ENCODE data around the gene MCF2L2. TPM values are rescaled to one million over a fixed set of nuclear protein-coding genes. Genes with fewer than 3 reads are reported as not detected.
A peak's percentile ranks its signal among the peaks of the same experiment; 100 is the strongest.

MCF2L2 gene
- total and polyA plus RNA-seq, 9 of the 15 experiments (the other 6 are each of a cell fraction or from before 2014, with no cell fraction given) = 0.56 to 4.2 (median 3.0) TPM

DNA sequence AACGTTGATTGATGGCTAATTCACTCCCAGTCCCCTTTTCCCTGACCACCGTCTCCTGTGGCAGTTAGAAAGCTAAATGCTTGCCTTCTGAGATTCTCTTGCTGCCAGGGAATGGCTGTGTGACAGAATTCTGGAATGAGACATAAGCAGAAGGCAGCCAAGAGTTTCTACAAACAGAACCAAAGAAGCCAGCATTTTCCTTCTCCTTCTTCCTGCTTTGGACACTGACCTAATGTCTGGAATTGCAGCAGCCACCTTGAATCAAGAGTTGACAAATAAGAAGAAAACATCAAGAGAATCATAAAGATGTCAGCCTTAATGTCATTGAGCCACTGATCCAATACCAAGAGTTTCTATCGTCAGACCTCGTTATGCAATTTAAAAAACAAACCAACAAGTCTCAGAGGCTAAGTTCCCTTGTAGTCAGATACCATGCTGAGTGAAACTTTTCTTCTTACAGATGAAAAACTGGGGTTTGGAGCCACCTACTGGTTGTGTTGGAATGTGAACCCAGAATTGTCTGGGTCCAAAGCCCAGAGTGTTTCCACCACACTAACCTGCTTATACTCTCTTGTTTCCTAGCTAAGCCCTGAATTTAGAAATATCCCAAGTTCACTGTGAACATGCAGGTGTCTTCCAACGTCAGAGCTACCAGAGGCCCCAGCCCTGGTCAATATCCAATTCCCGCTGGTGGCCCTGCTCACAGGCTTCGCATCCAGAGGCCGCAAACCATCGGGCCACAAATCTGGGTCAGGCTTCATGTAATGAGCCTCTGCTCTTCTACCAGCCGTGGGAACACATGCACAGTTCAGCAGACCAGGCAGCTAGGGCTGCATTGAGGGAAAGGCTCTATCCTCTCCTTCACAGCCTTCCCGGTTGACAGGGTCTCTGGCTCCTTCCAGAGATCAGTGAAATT is 42.5 kb downstream of the MCF2L2 start:
- H3K9me1 ChIP-seq (ENCODE audit: control insufficient read depth, insufficient read depth, low read length) = no peaks in the 10 kb centered on the region
- no peak overlapping the region for H3K9ac ChIP-seq (ENCODE audit: insufficient read depth in 1 of 2, low read depth in 2 of 2, low read length in 2 of 2)
- H3K27me3 ChIP-seq (ENCODE audit: control insufficient read depth in 2 of 2, insufficient read depth in 2 of 2, low read length in 2 of 2) = no peaks in the 10 kb centered on the region
- no peaks in the 10 kb centered on the region for H3K79me2 ChIP-seq (ENCODE audit: control insufficient read depth, insufficient read depth, low read length)
- FAIRE-seq (peak; percentile 80), DNase-seq (ENCODE audit: extremely low read depth in 1 of 4, low spot score in 3 of 4) (peak; percentile 59 to 79 (median 60)), ATAC-seq (peak; percentile 89)
- intact Hi-C loops (cut with micrococcal nuclease) (loop anchor here (1.0 to 10.0 kb wide), 5 partner anchors 81 to 671 kb away; no protein-coding TSS in a partner anchor), in situ Hi-C loops (cut with MboI) (loop anchor here (5.0 kb wide), 1 partner anchor 204 kb away; no protein-coding TSS in a partner anchor)
- no peaks in the 10 kb centered on the region for H3K9me3 ChIP-seq (replicated peaks; ENCODE audit: control insufficient read depth, insufficient read depth, low read depth, low read length)
- no TSS peak for BruUV-seq (replicated peaks)
- H3K27ac ChIP-seq (ENCODE audit: extremely low read depth, low read depth, low read length) = no peak overlapping the region
- CTCF ChIA-PET (ENCODE audit: low intra/inter-chr PET ratio) = interaction anchor here (0.5 to 6.7 kb wide), 6 partner anchors 175 to 477 kb away, joined by 3 to 48 read pairs (median 5); partner anchors contain the start of gene LAMP3
- H3K4me3 ChIP-seq = no peak overlapping the region
- H2AFZ ChIP-seq (ENCODE audit: low read depth, low read length) = peak overlapping the region; percentile 63
- POLR2A ChIA-PET = interaction anchor here (1.1 kb wide), 1 partner anchor 257 kb away, joined by 6 read pairs; no protein-coding TSS in a partner anchor
- H3K4me1 ChIP-seq (replicated peaks in 1 of 2; ENCODE audit: control insufficient read depth in 2 of 2, insufficient read depth in 2 of 2, low read length in 2 of 2) = peaks cover 0 to 3% of the 10 kb centered on the region in 2 experiments; a peak in 3 of 5 replicates
- H3K36me3 ChIP-seq (ENCODE audit: control insufficient read depth, insufficient read depth, low read length) = no peaks in the 10 kb centered on the region
- 56% methylated on average over 11 of the region's 11 CpGs for WGBS (ENCODE audit: insufficient coverage, low coverage, missing lambda C conversion rate)
- H4K20me1 ChIP-seq (replicated peaks; ENCODE audit: control insufficient read depth, insufficient read depth, low read length) = no peaks in the 10 kb centered on the region
- no peak overlapping the region for H3K4me2 ChIP-seq (ENCODE audit: insufficient read depth, low read length)
- TF ChIP-seq TAL1 (IDR thresholded peaks at IDR 0.05) = no peak
- TF ChIP-seq ZNF586 (CRISPR knock-in tag; conservative IDR thresholded peaks at IDR 0.05) = no peak
- TF ChIP-seq, protein P1, sequence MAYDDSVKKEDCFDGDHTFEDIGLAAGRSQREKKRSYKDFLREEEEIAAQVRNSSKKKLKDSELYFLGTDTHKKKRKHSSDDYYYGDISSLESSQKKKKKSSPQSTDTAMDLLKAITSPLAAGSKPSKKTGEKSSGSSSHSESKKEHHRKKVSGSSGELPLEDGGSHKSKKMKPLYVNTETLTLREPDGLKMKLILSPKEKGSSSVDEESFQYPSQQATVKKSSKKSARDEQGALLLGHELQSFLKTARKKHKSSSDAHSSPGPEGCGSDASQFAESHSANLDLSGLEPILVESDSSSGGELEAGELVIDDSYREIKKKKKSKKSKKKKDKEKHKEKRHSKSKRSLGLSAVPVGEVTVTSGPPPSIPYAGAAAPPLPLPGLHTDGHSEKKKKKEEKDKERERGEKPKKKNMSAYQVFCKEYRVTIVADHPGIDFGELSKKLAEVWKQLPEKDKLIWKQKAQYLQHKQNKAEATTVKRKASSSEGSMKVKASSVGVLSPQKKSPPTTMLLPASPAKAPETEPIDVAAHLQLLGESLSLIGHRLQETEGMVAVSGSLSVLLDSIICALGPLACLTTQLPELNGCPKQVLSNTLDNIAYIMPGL (CRISPR knock-in tag; IDR thresholded peaks at IDR 0.05) = no peak
- TF ChIP-seq NFE2L1 (tag; IDR thresholded peaks at IDR 0.05; ENCODE audit: borderline replicate concordance, low read depth) = no peak
- no peak for TF ChIP-seq KDM4B (IDR thresholded peaks at IDR 0.05; ENCODE audit: borderline replicate concordance in 2 of 2, low read depth in 1 of 2)
- TF ChIP-seq ZNF174 (CRISPR knock-in tag; IDR thresholded peaks at IDR 0.05) = no peak
- no peak for TF ChIP-seq HSF4 (CRISPR knock-in tag; IDR thresholded peaks at IDR 0.05; ENCODE audit: borderline replicate concordance)
- no peak for TF ChIP-seq TCF7L2 (IDR thresholded peaks at IDR 0.05; ENCODE audit: low read depth, low read length)
- no peak for TF ChIP-seq NR1H2 (CRISPR knock-in tag; IDR thresholded peaks at IDR 0.05)
- TF ChIP-seq, protein P2, sequence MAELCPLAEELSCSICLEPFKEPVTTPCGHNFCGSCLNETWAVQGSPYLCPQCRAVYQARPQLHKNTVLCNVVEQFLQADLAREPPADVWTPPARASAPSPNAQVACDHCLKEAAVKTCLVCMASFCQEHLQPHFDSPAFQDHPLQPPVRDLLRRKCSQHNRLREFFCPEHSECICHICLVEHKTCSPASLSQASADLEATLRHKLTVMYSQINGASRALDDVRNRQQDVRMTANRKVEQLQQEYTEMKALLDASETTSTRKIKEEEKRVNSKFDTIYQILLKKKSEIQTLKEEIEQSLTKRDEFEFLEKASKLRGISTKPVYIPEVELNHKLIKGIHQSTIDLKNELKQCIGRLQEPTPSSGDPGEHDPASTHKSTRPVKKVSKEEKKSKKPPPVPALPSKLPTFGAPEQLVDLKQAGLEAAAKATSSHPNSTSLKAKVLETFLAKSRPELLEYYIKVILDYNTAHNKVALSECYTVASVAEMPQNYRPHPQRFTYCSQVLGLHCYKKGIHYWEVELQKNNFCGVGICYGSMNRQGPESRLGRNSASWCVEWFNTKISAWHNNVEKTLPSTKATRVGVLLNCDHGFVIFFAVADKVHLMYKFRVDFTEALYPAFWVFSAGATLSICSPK (IDR thresholded peaks at IDR 0.05; ENCODE audit: borderline replicate concordance) = no peak
- no peak for TF ChIP-seq COPS2 (conservative IDR thresholded peaks at IDR 0.05)
- TF ChIP-seq ZNF431 (CRISPR knock-in tag; IDR thresholded peaks at IDR 0.05) = no peak
- no peak for TF ChIP-seq FIP1L1 (IDR thresholded peaks at IDR 0.05; ENCODE audit: low read depth, low read length, poor library complexity, severe bottlenecking)
- TF ChIP-seq, protein P3, sequence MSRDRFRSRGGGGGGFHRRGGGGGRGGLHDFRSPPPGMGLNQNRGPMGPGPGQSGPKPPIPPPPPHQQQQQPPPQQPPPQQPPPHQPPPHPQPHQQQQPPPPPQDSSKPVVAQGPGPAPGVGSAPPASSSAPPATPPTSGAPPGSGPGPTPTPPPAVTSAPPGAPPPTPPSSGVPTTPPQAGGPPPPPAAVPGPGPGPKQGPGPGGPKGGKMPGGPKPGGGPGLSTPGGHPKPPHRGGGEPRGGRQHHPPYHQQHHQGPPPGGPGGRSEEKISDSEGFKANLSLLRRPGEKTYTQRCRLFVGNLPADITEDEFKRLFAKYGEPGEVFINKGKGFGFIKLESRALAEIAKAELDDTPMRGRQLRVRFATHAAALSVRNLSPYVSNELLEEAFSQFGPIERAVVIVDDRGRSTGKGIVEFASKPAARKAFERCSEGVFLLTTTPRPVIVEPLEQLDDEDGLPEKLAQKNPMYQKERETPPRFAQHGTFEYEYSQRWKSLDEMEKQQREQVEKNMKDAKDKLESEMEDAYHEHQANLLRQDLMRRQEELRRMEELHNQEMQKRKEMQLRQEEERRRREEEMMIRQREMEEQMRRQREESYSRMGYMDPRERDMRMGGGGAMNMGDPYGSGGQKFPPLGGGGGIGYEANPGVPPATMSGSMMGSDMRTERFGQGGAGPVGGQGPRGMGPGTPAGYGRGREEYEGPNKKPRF (IDR thresholded peaks at IDR 0.05; ENCODE audit: low read depth, low read length) = no peak
- TF ChIP-seq ZNF589 (CRISPR knock-in tag; IDR thresholded peaks at IDR 0.05; ENCODE audit: low read depth) = no peak
